Uterus (tissue), 2 donors: ENCODE results near the gene SLC66A3.

ENCODE experiments used
- POLR2A ChIP-seq, 2 donors: fragments of 450-650 bp; IDR thresholded peaks; one replicate each; pipeline ENCODE4 v1.6.1; 2016; ENCODE audit warnings: antibody characterized with exemption in 2 of 2, mild to moderate bottlenecking in 1 of 2, moderate library complexity in 1 of 2
- TF ChIP-seq, protein P1 (sequence below), 4 experiments: fragments of 200-600 bp in 2 of 4; fragments of 450-650 bp in 2 of 4; sonication (generic) in 2 of 4; IDR thresholded peaks; one replicate each; pipeline ENCODE4 v1.5.1; 2016 to 2019; ENCODE audit warnings: antibody characterized with exemption in 4 of 4, mild to moderate bottlenecking in 2 of 4, moderate library complexity in 1 of 4

DNA sequence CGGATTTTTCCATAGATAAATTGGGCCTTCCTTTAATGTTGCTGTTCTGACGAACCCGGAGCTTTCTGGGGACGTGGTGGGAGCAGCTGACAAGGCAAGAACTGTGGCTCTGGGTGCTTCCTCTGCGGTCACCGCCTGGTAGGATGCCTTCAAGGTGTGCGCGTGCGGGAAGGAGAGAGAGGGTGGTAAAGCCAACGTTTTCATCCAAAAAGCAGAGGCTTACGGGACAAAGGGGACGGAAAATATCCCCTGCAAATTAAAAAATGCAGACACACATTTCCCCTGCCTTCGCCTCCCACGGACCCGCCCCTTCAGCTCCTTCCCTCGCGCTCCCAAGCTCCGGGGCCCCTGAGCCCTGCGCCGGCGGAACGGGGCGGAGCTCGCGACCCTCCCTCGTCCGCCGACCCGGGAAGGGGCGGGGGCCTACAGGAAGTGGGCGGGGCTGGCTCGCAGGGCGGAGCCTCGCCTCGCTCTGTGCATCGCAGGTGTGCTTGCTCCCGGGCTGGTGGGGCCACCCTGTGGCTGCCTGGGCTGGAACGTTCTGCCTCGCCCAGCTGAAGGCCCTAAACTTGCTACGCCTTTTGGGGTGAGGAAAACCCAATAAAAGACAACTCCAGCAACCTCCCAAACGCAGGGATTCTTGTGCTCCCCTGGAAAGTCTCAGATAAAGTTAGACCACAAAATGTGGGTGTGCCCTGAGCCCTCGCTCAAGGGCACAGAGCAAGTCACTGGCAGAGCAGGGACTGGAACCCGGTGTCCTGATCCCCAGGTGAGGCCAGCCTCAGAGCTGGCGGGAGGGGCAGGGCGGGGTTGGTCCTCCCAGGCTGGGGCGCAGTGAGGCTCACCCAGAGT is 25.4 kb upstream of the SLC66A3 start:
- TF ChIP-seq POLR2A (IDR thresholded peaks at IDR 0.05): no peak
- TF ChIP-seq, protein P1, sequence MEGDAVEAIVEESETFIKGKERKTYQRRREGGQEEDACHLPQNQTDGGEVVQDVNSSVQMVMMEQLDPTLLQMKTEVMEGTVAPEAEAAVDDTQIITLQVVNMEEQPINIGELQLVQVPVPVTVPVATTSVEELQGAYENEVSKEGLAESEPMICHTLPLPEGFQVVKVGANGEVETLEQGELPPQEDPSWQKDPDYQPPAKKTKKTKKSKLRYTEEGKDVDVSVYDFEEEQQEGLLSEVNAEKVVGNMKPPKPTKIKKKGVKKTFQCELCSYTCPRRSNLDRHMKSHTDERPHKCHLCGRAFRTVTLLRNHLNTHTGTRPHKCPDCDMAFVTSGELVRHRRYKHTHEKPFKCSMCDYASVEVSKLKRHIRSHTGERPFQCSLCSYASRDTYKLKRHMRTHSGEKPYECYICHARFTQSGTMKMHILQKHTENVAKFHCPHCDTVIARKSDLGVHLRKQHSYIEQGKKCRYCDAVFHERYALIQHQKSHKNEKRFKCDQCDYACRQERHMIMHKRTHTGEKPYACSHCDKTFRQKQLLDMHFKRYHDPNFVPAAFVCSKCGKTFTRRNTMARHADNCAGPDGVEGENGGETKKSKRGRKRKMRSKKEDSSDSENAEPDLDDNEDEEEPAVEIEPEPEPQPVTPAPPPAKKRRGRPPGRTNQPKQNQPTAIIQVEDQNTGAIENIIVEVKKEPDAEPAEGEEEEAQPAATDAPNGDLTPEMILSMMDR (IDR thresholded peaks at IDR 0.05): peak in 2 of 4 experiments; percentile 23 to 26
